HepG2 (cell line): ENCODE data around the gene DST. TPM values are rescaled to one million over a fixed set of nuclear protein-coding genes. Genes with fewer than 3 reads are reported as not detected.
A peak's percentile ranks its signal among the peaks of the same experiment; 100 is the strongest.

Experiments used
- CEBPG ChIP-seq: IDR thresholded peaks from 2 replicates; pipeline ENCODE4 v1.6.1; 2016
- CREB1 ChIP-seq, 2 experiments: fragments of 450-650 bp in 1 of 2; IDR thresholded peaks; 2 replicates each; pipeline ENCODE4 v1.6.1; 2016 to 2017; ENCODE audit warnings: control low read depth in 1 of 2, mild to moderate bottlenecking in 1 of 2, missing compliant biosample characterization in 1 of 2, missing genetic modification characterization in 1 of 2
- CREM ChIP-seq, 2 experiments: sonication (generic) in 1 of 2; formaldehyde crosslinking in 1 of 2; IDR thresholded peaks; 2 replicates each; pipeline versions ENCODE4 v1.4.0 to v1.6.1; 2016 to 2020; ENCODE audit warnings: antibody characterized with exemption in 1 of 2, mild to moderate bottlenecking in 1 of 2, missing genetic modification reagents in 1 of 2
- DPF2 ChIP-seq: sonication (generic); formaldehyde crosslinking; IDR thresholded peaks from 2 replicates; pipeline ENCODE4 v1.4.0; 2020; ENCODE audit warnings: mild to moderate bottlenecking, low read depth, missing genetic modification reagents, borderline replicate concordance
- EP300 ChIP-seq, 3 experiments: sonication (generic) in 1 of 3; formaldehyde crosslinking in 1 of 3; IDR thresholded peaks; 2 replicates each; pipeline versions ENCODE4 v1.5.1 to v1.6.1; 2011 to 2020; ENCODE audit warnings: low read depth in 2 of 3, low read length in 2 of 3, borderline replicate concordance in 1 of 3, improper control_type of control experiment in 1 of 3, mild to moderate bottlenecking in 1 of 3, missing genetic modification reagents in 1 of 3, moderate library complexity in 1 of 3
- ETS1 ChIP-seq: sonication (generic); formaldehyde crosslinking; IDR thresholded peaks from 2 replicates; pipeline ENCODE4 v1.4.0; 2020; ENCODE audit warnings: missing genetic modification reagents
- FOXA3 ChIP-seq: IDR thresholded peaks from 2 replicates; pipeline ENCODE4 v1.6.1; 2016; ENCODE audit warnings: missing genetic modification reagents, missing compliant biosample characterization
- GABPB1 ChIP-seq: IDR thresholded peaks from 2 replicates; pipeline ENCODE4 v1.6.1; 2016; ENCODE audit warnings: mild to moderate bottlenecking, missing genetic modification reagents, moderate library complexity, missing compliant biosample characterization
- GZF1 ChIP-seq: sonication (generic); formaldehyde crosslinking; IDR thresholded peaks from 2 replicates; pipeline ENCODE4 v1.5.1; 2020; ENCODE audit warnings: mild to moderate bottlenecking, missing genetic modification reagents
- HMG20A ChIP-seq: IDR thresholded peaks from 2 replicates; pipeline ENCODE4 v1.6.1; 2016; ENCODE audit warnings: borderline replicate concordance
- IRF1 ChIP-seq: sonication (generic); formaldehyde crosslinking; IDR thresholded peaks from 2 replicates; pipeline ENCODE4 v1.4.0; 2020; ENCODE audit warnings: low read depth, mild to moderate bottlenecking, missing genetic modification reagents
- LCORL ChIP-seq, 2 experiments: fragments of 450-650 bp in 1 of 2; sonication (generic) in 1 of 2; formaldehyde crosslinking in 1 of 2; IDR thresholded peaks; 2 replicates each; pipeline versions ENCODE4 v1.5.0 to v1.6.1; 2017 to 2020; ENCODE audit warnings: antibody characterized with exemption in 1 of 2, missing genetic modification reagents in 1 of 2
- MAFK ChIP-seq, 2 experiments: IDR thresholded peaks in 1 of 2; conservative IDR thresholded peaks in 1 of 2; 2 replicates each; pipeline ENCODE4 v1.6.1; 2011; ENCODE audit warnings: improper control_type of control experiment in 2 of 2, low read length in 2 of 2
- NFE2L1 ChIP-seq: sonication (generic); formaldehyde crosslinking; IDR thresholded peaks from 2 replicates; pipeline ENCODE4 v1.4.0; 2020; ENCODE audit warnings: missing genetic modification reagents, mild to moderate bottlenecking, borderline replicate concordance
- U2AF1 ChIP-seq: fragments of 200-400 bp; formaldehyde crosslinking; optimal IDR thresholded peaks from 2 replicates; pipeline ENCODE3; 2017; ENCODE audit warnings: mild to moderate bottlenecking, low read depth, low read length
- ZFP1 ChIP-seq: IDR thresholded peaks from 2 replicates; pipeline ENCODE4 v1.6.1; 2016
- ZNF256 ChIP-seq: sonication (generic); formaldehyde crosslinking; conservative IDR thresholded peaks from 2 replicates; pipeline ENCODE4 v1.4.0; 2020; ENCODE audit warnings: missing genetic modification reagents
- ZNF326 ChIP-seq: sonication (generic); formaldehyde crosslinking; IDR thresholded peaks from 2 replicates; pipeline ENCODE4 v1.4.0; 2020; ENCODE audit warnings: missing genetic modification reagents, borderline replicate concordance
- ZNF501 ChIP-seq: sonication (generic); formaldehyde crosslinking; IDR thresholded peaks from 2 replicates; pipeline ENCODE4 v1.5.1; 2020; ENCODE audit warnings: mild to moderate bottlenecking, moderate library complexity, missing genetic modification reagents
- ZNF629 ChIP-seq: sonication (generic); formaldehyde crosslinking; conservative IDR thresholded peaks from 2 replicates; pipeline ENCODE4 v1.5.0; 2020; ENCODE audit warnings: missing genetic modification reagents
- ZNF782 ChIP-seq: sonication (generic); formaldehyde crosslinking; IDR thresholded peaks from 2 replicates; pipeline ENCODE4 v1.4.0; 2020; ENCODE audit warnings: missing genetic modification reagents, mild to moderate bottlenecking, borderline replicate concordance
- ZNF883 ChIP-seq: sonication (generic); formaldehyde crosslinking; IDR thresholded peaks from 2 replicates; pipeline ENCODE4 v1.5.1; 2020; ENCODE audit warnings: mild to moderate bottlenecking, missing genetic modification reagents; ENCODE audit errors: not compliant biosample characterization
- polyA plus RNA-seq, 8 experiments: library from polyadenylated mRNA; depleted of rRNA in 3 of 8; stranded (reverse) in 7 of 8; unstranded in 1 of 8; fragments of >200 nt; fragmentation: Illumina TruSeq in 4 of 8; extraction: Trizol in 4 of 8; gene quantifications; 2 replicates each; pipeline versions ENCODE4 v1.2.1 to v1.2.3, GENCODE V29; 2011 to 2016; ENCODE audit warnings: low read depth in 4 of 8, missing spikeins in 1 of 8, mixed read lengths in 1 of 8; ENCODE audit not compliant: insufficient read depth in 1 of 8
- total RNA-seq, 5 experiments: library from RNA; depleted of rRNA; stranded (reverse); fragments of >200 nt; fragmentation: Illumina TruSeq; extraction: Trizol; gene quantifications; 2 replicates each; pipeline ENCODE4 v1.2.3, GENCODE V29; 2016; ENCODE audit warnings: low read depth in 1 of 5
- TF ChIP-seq, protein P1 (sequence below): sonication (generic); formaldehyde crosslinking; IDR thresholded peaks from 2 replicates; pipeline ENCODE4 v1.4.0; 2020; ENCODE audit warnings: mild to moderate bottlenecking, missing genetic modification reagents
- TF ChIP-seq, protein P2 (sequence below): sonication (generic); formaldehyde crosslinking; IDR thresholded peaks from 2 replicates; pipeline ENCODE4 v1.4.0; 2020; ENCODE audit warnings: mild to moderate bottlenecking, low read depth, missing genetic modification reagents

DST gene
- total and polyA plus RNA-seq, 2 of the 13 experiments (the other 11 are each of a cell fraction or from before 2014, with no cell fraction given): 64.4 to 89.0 TPM

- TF ChIP-seq IRF1 (no peak), HMG20A (CRISPR knock-in tag) (peak; percentile 47; the same call in 1 of the 2 replicates), ETS1 (CRISPR knock-in tag) (no peak), GABPB1 (no peak), U2AF1 (no peak), DPF2 (CRISPR knock-in tag) (no peak), ZNF629 (CRISPR knock-in tag) (no peak), MAFK (conservative IDR thresholded peaks at IDR 0.05 in 1 of 2, IDR thresholded peaks at IDR 0.05 in 1 of 2; ENCODE audit: low read length in 2 of 2) (no peak), EP300 (IDR thresholded peaks at IDR 0.05; ENCODE audit: low read depth in 2 of 2, low read length in 2 of 2) (no peak), EP300 (CRISPR knock-in tag; IDR thresholded peaks at IDR 0.05; ENCODE audit: borderline replicate concordance) (no peak), ZNF883 (CRISPR knock-in tag) (no peak), ZFP1 (CRISPR knock-in tag) (no peak), ZNF256 (no peak), FOXA3 (CRISPR knock-in tag) (peak; percentile 40), LCORL (IDR thresholded peaks at IDR 0.05) (peak; percentile 38), LCORL (CRISPR knock-in tag; IDR thresholded peaks at IDR 0.05) (peak; percentile 75; the same call in 1 of the 2 replicates), NFE2L1 (CRISPR knock-in tag) (no peak), CEBPG (peak; percentile 67), ZNF501 (no peak), CREM (IDR thresholded peaks at IDR 0.05) (peak; percentile 60), CREM (CRISPR knock-in tag; IDR thresholded peaks at IDR 0.05) (no peak), CREB1 (IDR thresholded peaks at IDR 0.05) (peak; percentile 45; the same call in 1 of the 2 replicates), CREB1 (CRISPR knock-in tag; IDR thresholded peaks at IDR 0.05) (peak; percentile 44; the same call in 1 of the 2 replicates), ZNF326 (CRISPR knock-in tag) (no peak), GZF1 (no peak), ZNF782 (no peak)
- TF ChIP-seq, protein P1, sequence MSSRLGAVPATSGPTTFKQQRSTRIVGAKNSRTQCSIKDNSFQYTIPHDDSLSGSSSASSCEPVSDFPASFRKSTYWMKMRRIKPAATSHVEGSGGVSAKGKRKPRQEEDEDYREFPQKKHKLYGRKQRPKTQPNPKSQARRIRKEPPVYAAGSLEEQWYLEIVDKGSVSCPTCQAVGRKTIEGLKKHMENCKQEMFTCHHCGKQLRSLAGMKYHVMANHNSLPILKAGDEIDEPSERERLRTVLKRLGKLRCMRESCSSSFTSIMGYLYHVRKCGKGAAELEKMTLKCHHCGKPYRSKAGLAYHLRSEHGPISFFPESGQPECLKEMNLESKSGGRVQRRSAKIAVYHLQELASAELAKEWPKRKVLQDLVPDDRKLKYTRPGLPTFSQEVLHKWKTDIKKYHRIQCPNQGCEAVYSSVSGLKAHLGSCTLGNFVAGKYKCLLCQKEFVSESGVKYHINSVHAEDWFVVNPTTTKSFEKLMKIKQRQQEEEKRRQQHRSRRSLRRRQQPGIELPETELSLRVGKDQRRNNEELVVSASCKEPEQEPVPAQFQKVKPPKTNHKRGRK: no peak
- TF ChIP-seq, protein P2, sequence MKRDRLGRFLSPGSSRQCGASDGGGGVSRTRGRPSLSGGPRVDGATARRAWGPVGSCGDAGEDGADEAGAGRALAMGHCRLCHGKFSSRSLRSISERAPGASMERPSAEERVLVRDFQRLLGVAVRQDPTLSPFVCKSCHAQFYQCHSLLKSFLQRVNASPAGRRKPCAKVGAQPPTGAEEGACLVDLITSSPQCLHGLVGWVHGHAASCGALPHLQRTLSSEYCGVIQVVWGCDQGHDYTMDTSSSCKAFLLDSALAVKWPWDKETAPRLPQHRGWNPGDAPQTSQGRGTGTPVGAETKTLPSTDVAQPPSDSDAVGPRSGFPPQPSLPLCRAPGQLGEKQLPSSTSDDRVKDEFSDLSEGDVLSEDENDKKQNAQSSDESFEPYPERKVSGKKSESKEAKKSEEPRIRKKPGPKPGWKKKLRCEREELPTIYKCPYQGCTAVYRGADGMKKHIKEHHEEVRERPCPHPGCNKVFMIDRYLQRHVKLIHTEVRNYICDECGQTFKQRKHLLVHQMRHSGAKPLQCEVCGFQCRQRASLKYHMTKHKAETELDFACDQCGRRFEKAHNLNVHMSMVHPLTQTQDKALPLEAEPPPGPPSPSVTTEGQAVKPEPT (CRISPR knock-in tag): no peak
Observed at GRCh38 chr6:56541030-56541600, 101.6 kb downstream of the DST start (continued).
